HG03469 (cell line): ENCODE measurements around the gene ARID5A.
A peak's percentile ranks its signal among the peaks of the same experiment; 100 is the strongest.

Experiments used
- ATAC-seq: cut with Tn5 transposase; IDR thresholded peaks from one replicate; pipeline ENCODE4 v1.9.1; 2021; ENCODE audit warnings: mild to moderate bottlenecking, moderate library complexity, moderate number of reproducible peaks; ENCODE audit not compliant: unreplicated experiment

The ARID5A gene

GRCh38 chr2:96527286-96528005, 9.1 kb upstream of the ARID5A start:
- ATAC-seq = no peak

- no peak for ATAC-seq
Measured at GRCh38 chr2:96528006-96528699, 8.4 kb upstream of the ARID5A start.

- ATAC-seq = no peak
Measured at GRCh38 chr2:96528700-96529375, 7.7 kb upstream of the ARID5A start.

- no peak for ATAC-seq
Measured at GRCh38 chr2:96529376-96530143, 7.0 kb upstream of the ARID5A start.

- no peak for ATAC-seq
Measured at GRCh38 chr2:96530144-96530430, 6.5 kb upstream of the ARID5A start.

- ATAC-seq = no peak
Measured at GRCh38 chr2:96530474-96531357, 5.8 kb upstream of the ARID5A start.

- no peak for ATAC-seq
Measured at GRCh38 chr2:96531366-96531765, 5.2 kb upstream of the ARID5A start.

GRCh38 chr2:96531872-96532505, 4.6 kb upstream of the ARID5A start:
- no peak for ATAC-seq

- ATAC-seq = no peak
Measured at GRCh38 chr2:96532641-96533291, 3.8 kb upstream of the ARID5A start.

GRCh38 chr2:96533292-96534073, 3.1 kb upstream of the ARID5A start:
- no peak for ATAC-seq

- ATAC-seq = no peak
Measured at GRCh38 chr2:96534141-96534540, 2.4 kb upstream of the ARID5A start.

GRCh38 chr2:96534701-96535181, 1.8 kb upstream of the ARID5A start:
- no peak for ATAC-seq

GRCh38 chr2:96535331-96535730, 1.2 kb upstream of the ARID5A start:
- no peak for ATAC-seq

GRCh38 chr2:96537066-96537733, 648 bp downstream of the ARID5A start:
- ATAC-seq = peak; percentile 28

GRCh38 chr2:96537734-96538486, 1.4 kb downstream of the ARID5A start:
- no peak for ATAC-seq

GRCh38 chr2:96538487-96539214, 2.1 kb downstream of the ARID5A start:
- ATAC-seq = no peak
